NCI-H524 treated with DMSO at 0.1 percent for 48 hours (cell line): ENCODE results near the gene GLIPR2.
"Not testable (repeated sequence)": the region's sequence is repeated elsewhere in the genome, so short reads cannot be mapped to it uniquely, and the experiment has no call there.

Experiments used
- DNase-seq: peaks from one replicate; lab custom pipeline; 2025; lab: John Stamatoyannopoulos, UW

Gene GLIPR2

GRCh38 chr9:36163786-36164170 is 27.2 kb downstream of the GLIPR2 start:
- no peak for DNase-seq

GRCh38 chr9:36164372-36164771 is 27.8 kb downstream of the GLIPR2 start:
- no peak for DNase-seq

GRCh38 chr9:36164989-36165388 is 28.5 kb downstream of the GLIPR2 start:
- peak; percentile 71 for DNase-seq

- DNase-seq = no peak
Measured at GRCh38 chr9:36165826-36166167, 29.3 kb downstream of the GLIPR2 start.

GRCh38 chr9:36166168-36166927 is 29.8 kb downstream of the GLIPR2 start:
- DNase-seq = no peak

- DNase-seq = no peak
Measured at GRCh38 chr9:36169166-36169565, 32.6 kb downstream of the GLIPR2 start, which contains the start of gene CCIN. CCIN (plus strand) TSS chr9:36169388; CDS start chr9:36169503, 115 bp downstream.

- no peak for DNase-seq
Measured at GRCh38 chr9:36169708-36170107, 33.2 kb downstream of the GLIPR2 start.

- DNase-seq = no peak
Measured at GRCh38 chr9:36170531-36170930, 34.0 kb downstream of the GLIPR2 start.

GRCh38 chr9:36173861-36174260 is 37.3 kb downstream of the GLIPR2 start:
- DNase-seq = no peak

GRCh38 chr9:36174271-36174670 is 37.7 kb downstream of the GLIPR2 start:
- no peak for DNase-seq

GRCh38 chr9:36174731-36175130 is 38.2 kb downstream of the GLIPR2 start:
- no peak for DNase-seq

GRCh38 chr9:36175209-36175608 is 38.7 kb downstream of the GLIPR2 start:
- DNase-seq = not testable (repeated sequence)

GRCh38 chr9:36176496-36176895 is 40.0 kb downstream of the GLIPR2 start:
- DNase-seq = not testable (repeated sequence)

GRCh38 chr9:36177571-36177970 is 41.0 kb downstream of the GLIPR2 start:
- DNase-seq = no peak

GRCh38 chr9:36180243-36180642 is 43.7 kb downstream of the GLIPR2 start:
- DNase-seq = not testable (repeated sequence)

- no peak for DNase-seq
Measured at GRCh38 chr9:36187414-36187813, 50.9 kb downstream of the GLIPR2 start.

- no peak for DNase-seq
Measured at GRCh38 chr9:36188212-36188611, 51.7 kb downstream of the GLIPR2 start.

- DNase-seq = no peak
Measured at GRCh38 chr9:36189976-36190375, 53.4 kb downstream of the GLIPR2 start.

- peak; percentile 94 for DNase-seq
Measured at GRCh38 chr9:36190388-36191289, 54.1 kb downstream of the GLIPR2 start, which contains the start of gene CLTA. CLTA (plus strand) TSS chr9:36190921; CDS start chr9:36191057, 136 bp downstream.

- no peak for DNase-seq
Measured at GRCh38 chr9:36191290-36191645, 54.7 kb downstream of the GLIPR2 start.

- no peak for DNase-seq
Measured at GRCh38 chr9:36191686-36192085, 55.2 kb downstream of the GLIPR2 start.

- DNase-seq = no peak
Measured at GRCh38 chr9:36192196-36192595, 55.7 kb downstream of the GLIPR2 start.

- DNase-seq = no peak
Measured at GRCh38 chr9:36193023-36193422, 56.5 kb downstream of the GLIPR2 start.
